ENCODE data around the gene RNF212.

The RNF212 gene

DNA sequence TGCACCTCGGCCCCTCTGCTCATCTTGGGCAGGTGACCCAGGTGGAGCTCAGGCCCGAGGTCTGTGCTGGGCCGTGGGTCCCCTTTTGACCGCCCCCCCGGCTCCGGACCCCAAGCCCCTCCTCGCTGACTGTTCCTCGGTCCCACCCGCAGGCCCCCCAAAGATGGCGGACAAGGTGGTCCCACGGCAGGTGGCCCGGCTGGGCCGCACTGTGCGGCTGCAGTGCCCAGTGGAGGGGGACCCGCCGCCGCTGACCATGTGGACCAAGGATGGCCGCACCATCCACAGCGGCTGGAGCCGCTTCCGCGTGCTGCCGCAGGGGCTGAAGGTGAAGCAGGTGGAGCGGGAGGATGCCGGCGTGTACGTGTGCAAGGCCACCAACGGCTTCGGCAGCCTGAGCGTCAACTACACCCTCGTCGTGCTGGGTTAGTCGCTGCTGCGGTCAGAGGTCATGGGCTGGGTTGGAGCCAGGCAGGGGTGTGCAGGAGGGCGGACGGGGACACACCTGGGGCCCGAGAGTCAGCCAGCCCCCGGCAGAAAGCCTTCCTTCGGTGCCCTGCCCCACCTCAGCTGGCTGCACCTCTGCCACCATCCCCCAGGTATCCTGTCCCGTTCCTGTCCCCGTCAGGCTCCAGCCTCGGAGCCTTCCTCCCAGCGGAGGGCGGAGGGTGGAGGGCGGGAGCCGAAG is 91.2 kb downstream of the RNF212 start:
- DNase-seq (ENCODE audit: low read depth in 2 of 3, low spot score in 2 of 3): no peak
